NOMO-1 treated with dmso at 0.1 percent for 144 hours (cell line): ENCODE measurements around the gene PURA.
"Not testable (repeated sequence)": the region's sequence is repeated elsewhere in the genome, so short reads cannot be mapped to it uniquely, and the experiment has no call there.

Experiments
- DNase-seq: peaks from one replicate; lab custom pipeline; 2025; ENCODE audit not compliant: unreplicated experiment; lab: John Stamatoyannopoulos, UW

Gene PURA

DNA sequence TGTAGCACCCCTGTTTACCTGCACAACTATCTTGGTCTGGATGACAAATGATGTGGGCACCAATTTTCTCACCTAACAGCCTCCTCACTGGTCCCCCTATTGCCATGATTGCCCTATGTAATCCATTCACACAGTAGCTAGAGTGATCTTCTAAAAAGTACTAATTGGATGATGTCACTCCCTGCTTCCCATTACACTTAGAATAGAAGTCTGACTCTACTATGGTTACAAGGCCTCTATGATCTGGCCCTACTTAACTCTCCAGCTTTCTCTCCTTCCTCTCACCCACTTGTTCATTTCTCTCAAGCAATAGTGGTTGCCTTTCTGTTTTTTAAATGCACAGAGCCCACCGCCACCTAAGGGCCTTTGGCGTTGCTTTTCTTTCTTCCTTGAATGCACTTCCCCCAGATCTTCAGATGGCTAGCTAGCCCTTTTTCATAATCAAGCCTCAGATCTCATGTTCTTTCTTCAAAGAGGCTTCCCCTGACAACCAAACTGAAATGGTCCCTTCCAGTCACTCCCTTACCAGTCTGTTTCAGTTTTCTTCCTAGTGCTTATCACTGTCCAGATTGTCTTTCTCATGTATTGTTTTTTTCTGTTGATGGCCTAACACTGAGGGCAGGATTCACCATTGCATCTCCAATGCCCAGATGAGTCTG is 20.5 kb downstream of the PURA start:
- no peak for DNase-seq

DNA sequence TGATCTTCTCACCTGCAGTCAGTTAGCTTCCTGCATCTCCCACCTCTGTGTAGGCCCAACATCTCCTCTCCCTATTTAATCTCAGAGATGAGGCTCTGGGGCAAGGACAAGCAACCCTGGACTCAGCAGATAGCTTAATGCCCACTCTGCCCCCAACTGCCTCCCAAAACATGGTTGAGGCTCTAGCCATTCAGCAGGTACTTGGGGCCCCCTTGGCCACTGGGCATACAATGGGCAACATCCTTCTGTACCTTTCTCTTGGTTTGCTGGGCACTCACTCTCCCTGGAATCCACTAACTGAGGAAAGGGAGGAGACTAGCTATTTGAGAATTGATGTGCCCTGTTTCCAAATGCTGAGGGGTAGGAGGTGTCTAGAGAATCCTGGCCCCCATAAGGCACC is 21.2 kb downstream of the PURA start:
- DNase-seq: no peak

DNA sequence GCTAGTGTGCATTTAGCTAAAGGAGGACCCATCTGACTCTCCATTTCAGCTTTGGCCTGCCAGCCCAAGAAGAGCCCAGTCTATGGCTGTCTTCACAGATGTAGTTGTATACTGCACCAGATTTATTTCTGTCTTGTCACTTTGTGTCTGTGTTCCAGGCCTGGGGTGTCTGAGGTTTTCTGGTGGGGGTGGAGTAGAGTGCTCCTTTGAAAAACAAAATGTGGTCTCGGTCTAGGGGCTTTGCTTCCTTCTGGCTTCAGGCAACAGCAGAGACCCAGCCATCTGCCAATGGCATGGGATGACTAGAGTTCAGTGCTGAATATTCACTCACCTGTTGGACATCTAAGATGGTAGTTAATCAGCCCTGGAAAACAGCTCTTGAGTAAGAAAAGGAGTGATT is 22.7 kb downstream of the PURA start:
- DNase-seq: no peak

DNA sequence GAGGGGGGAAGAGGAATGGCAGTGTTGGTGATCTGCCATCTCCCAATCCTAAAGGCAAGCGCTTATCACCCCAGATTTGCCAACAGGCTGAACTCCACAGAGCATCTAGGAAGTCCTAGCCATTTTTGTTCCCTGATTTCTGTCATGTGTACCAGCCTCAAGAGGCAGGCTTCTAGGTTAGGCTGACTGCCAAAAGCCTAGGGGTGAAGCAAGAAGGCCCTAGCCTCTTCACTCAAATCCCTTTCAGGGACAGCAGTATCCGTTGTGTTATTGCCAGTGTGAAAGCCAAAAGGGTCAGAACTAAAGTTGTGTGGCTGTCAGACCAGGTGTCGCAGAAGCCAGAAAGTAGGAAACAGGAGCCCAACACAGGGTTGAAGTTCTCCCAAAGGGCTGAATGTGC is 26.5 kb downstream of the PURA start:
- no peak for DNase-seq

DNA sequence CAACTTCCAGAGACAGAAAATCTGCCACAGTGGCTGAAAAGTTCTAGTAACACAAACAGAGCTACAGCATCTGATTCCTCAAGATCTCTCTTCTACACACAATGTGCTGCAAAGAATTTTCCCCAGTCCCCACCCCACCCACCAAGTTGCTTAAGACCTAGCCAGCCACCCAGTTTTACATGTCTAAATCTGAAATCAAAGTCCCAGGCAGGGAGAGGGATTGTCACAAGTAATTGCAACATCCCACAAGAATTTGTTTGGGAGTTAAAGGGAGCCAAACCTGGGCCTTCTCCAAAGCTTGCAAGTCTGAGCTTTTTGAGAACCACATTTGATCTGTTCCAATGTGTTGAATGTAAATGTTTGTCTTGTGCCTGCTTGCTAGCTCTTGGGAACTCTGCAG is 27.3 kb downstream of the PURA start:
- DNase-seq: no peak

DNA sequence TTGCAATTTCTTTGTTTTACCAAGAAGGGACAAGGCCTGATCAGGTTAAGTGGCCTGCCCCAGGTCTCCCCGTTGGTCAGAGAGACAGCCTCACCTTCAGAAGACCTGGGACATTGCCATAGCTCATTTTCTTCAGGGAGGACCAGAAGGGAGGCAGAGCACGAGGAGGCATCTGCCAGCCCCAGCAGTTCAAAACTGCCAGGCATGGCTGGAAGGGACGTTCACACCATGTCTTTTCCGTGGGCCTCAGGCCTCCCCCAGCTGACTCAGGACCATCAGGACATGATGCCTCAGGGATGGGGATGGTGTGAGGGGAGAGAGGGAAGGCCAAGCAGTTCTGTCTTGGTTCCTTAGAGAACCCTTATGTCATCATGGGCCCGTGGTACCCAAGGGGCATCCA is 28.3 kb downstream of the PURA start:
- DNase-seq: no peak

DNA sequence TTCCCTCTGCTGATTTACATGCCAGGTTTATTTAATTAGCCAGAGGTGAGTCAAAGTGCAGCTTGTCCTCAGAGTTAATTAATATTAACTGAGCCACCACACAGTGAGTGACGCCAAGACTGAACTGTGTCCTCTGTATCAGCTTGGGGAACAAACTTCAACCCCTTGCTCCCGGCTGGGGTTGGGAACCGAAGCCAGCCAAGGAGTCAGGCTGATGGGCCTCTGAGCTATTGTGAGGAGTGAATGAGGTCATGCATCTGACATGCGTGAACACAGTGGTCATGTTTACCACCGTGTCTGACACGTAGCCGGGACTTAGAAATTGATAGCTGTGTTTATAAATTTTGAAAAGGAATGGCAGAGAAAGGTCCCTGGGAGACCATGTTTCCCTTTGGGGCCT is 28.9 kb downstream of the PURA start:
- no peak for DNase-seq

DNA sequence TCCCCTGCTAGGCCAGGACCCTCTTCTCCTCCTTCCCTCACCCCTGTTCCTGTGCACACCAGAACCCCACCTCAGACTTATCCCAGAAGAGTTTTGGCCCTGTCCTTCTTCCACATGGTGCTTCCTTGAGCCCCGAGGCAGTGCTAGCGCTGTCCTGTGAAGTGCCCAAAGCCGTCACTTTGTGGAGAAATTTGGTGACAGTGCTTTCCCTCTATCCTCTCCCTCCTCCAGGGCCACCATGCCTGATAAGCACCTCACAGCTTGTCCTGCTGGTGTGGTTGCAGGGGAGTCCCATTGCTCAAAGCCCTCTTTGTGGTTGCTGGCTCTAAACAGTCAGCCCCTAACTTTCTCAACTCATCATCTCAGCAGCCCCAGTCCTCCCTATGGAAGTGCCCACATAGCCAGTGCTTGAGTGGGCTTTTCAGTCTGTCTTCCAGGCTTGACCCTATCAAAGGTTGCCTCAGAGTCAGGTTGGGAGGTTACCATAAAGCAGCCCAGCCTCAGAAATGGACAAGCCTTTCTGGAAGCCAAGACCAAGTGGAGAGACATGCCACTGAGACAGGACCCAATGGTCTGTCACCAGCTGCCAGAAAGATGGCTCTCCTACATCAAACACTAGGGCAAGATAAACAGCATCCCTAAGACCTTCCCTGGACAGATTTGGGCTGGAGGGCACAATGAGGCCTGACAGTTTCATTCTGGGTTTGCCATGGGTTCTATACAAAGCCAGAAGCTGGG is 29.8 kb downstream of the PURA start:
- DNase-seq: no peak

DNA sequence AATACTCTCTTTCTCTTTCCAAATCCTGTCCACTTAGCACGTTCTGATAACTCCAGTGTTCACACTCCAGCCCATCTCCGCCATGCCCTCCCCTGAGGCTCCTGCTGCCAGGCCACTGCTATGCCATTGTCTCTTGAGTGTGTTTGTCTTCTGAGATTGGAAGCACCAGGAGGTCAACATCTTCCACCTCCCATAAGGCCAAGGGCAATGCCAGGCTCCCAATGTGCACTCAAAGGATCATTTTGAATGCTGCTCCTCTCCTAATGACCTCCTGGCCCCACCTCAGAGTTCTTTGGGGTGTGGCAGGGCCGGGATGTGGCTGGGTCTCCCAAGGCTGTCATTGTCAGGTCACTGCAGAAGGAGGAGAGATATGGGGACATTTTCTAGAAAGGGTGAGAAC is 31.3 kb downstream of the PURA start:
- no peak for DNase-seq

DNA sequence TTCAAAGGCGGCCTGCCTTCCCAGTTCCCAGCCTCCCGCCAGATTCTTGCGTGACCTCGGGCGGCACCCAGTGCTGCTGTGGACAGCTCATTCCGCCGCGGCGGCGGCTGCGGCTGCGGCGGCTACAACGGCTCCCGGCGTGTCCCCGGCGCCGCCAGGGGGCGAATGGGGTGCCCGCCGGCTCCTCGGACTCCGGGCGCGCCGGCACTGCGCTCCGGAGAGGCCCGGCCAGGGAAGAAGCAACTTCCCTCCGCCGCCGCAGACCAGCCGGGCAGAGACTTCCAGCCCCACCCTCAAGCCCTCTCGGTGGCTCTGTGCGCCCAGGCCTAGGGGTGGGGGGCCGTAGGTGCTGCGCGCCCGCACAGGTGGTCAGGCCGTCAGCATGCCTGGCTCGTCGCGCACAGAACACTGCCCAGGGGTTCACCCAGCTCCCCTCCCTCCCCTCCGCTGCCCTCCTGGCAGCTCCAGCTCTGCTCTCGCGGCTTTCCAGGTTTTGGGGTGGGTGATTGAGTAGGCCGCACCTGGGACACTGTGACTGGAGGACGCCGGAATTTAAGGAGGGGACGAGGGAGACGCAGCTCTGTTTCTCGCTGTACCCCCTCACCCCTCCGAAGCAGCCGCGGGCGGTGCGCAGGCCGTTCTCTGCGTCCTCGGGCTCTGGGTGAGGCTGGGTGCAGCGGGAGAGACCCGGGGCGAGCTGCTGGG is 32.1 kb downstream of the PURA start:
- DNase-seq: peak; percentile 66

DNA sequence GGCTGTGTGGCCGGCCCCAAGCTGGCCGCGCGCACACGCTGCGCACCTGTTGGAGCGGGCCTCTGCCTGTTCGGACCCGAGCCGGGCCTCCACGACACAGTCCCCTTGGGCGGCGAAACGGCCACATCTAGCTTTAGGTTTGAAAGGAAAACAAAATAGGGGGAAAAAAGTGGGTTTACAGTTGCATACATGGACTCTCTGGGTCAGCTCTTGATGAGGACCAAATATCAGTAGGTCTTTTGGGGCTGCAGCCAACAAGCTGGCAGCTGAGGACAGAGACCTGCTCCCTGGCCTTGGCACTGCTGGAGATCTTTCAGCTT is 32.6 kb downstream of the PURA start:
- no peak for DNase-seq

DNA sequence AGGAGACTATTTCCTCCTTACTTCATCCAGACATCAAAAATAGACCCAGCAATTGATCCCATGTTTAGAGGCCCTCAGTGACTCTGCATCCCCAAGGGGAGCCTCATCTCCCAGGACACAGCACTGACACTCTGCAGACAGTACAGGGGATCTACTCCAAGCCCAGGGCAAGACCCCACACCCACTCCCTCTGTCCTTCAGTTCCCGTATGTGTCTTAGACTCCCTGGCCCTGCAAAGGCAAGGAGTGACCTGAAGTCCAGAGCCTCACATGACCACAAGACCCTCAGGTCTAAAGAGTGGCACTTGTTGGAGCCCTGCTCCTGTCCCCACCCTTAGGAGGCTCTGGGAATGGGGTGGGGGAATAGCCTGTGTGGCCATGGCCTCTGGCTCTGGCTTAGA is 33.6 kb downstream of the PURA start:
- DNase-seq: no peak

DNA sequence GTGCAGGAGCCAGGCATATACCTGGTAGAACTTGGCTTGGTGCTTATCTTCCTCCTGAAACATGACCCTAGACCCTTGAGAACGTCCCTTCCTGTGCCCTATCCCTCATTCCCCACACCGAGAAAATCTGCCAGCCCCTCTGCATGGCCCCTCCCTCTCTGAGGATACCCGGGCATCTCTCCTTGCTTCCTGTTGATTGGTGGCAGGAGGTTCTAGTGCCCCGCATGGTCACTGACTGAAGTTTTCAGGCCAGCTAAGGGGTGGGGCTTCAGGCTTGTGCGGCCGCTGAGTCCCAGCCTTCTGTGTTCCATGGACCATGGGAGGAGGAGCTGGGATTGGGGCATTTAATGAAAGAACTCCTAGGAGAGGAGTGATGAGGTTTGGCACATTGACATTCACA is 34.6 kb downstream of the PURA start:
- no peak for DNase-seq

DNA sequence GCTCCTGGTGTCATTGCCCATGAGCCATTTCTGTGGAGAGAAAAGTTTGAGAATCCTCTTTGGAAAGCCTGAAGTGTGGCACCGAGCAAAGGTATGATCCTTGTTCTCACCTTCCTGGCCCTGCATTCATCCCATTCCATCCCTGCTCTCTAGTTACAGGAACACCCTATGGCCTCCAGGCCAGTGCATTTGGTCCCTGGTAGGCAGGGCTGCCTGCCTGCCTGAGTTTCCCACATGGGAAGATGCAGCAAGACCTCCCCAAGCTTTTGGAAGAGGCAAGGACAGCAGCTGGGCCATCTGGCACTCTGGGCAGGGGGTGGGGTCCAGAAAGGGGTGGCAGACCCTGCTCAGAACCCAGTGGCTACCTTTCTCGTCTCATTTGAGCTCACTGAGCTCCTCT is 36.3 kb downstream of the PURA start:
- no peak for DNase-seq

DNA sequence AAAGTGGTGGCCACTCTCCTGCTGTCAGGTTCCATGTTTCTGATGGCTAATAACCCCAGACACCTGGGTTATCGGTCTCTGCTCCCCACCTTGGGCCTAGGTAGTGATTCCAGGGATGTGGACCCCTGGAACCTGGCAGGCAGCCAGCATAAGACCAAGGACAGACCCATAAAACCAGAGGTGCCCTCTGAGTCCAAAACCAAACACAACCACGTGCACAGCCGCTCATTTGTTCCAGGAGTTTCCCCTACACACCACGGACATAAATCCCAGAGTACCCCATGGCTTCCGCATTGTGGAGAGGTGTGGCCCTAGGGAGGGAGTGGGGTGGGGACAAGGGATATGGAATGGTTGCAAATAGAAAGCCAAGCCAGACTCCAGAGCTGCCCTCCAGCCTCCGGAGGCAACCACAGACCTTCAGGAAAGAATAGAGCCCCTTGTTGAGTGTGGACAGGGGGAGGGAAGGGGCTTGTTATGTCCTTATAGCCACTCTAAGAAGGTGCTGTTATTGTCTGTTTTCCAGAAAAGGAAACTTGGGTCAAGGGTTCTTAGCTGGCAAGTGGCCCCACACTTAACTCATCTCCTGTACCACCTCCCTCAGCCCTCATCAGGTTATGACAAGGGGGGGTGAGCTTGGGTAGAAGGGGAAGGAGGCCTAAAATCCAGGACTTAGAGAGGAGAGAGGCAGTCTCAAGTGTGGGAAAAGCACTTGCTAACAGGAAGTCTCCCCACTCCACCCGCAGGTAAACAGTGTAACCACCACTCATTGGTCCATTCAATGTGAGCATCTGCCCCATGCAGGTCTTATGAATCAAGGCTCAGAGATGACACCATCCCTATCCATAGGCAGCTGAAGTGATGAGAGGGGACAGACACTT is 37.5 kb downstream of the PURA start:
- DNase-seq: no peak

DNA sequence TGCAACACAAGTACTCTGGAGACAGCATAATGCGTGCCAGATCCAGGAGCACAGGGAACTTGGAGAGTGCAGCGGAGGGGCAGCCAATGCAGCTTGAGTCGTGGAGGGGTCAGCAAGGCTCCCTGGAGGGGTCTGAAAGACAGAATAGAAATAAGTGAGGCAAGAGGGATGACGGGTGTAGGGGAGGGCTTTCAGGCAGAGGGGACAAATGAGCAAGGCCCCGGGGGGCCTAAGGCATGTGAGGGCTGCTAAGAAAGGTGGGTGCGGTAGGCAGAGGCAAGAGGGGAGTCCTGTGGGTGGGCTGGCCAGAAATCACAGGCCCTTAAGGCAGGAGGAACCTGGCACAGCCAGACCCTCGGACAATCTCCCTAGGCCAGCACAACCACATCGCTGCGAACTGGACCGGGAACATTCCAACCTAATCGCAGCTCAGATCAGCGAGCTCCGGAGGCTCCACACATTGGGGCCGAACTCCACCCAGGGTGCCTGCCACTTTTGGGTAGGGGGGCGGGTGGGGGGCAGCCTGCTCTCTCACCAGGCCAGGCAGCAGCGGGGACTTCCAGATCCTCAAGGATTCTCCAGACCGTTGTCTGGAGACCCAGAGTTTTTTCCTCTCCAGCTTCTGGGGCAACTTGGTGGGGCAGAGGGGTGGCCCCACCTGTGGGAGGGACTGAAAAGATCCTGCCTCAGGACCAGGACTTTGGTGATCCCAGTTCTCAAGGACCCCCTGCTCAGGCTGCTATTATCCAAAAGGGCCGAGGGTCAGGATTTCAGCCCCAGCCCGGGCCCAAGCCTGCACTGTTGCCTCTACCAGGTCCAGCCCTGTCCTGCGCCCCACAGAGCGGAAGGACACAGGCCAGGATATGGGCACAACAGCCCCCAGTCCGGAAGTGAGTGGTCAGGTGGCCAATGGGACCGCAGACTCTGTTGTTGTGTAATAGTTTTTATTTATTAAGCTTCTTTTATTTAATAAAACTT is 38.4 kb downstream of the PURA start:
- DNase-seq: no peak

DNA sequence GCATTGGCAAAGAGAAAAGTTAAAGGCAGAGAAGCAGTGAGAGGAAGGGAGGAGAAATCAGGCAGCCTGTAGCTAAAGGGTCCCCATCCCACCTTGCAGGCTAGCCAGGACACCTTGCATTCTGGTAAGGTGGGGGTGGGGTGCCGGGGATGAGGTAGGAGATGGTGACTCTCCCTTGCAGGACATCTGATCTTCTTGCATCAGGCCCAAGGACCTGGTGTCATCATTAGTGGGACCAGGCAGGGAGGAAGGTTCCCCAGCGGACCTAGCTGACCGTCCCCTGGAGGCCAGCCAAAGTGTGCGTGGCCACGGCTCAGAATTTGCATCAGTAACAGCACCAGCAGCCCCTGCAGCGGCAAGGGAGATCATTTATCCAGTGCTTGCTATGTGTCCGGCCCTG is 39.3 kb downstream of the PURA start:
- DNase-seq: no peak

DNA sequence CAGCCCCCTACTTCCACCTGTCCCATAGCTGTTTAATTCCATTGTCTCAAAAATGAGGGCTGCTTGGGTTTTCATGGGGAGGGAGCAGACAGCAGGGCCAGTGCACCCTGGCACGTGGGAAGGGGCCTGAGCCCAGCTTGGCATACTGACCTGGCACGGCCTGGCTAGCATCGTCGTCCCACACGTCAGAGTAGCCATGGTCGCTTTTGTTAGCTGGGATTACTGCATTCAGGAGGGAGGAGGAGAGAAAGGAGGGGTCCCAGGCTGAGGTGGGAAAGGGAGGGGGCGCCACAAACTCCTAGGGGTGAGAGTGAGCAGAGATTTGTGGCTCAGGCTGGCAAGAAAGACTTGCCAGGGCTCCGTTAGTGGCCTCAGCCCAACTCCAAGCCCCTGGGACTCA is 40.0 kb downstream of the PURA start:
- no peak for DNase-seq

DNA sequence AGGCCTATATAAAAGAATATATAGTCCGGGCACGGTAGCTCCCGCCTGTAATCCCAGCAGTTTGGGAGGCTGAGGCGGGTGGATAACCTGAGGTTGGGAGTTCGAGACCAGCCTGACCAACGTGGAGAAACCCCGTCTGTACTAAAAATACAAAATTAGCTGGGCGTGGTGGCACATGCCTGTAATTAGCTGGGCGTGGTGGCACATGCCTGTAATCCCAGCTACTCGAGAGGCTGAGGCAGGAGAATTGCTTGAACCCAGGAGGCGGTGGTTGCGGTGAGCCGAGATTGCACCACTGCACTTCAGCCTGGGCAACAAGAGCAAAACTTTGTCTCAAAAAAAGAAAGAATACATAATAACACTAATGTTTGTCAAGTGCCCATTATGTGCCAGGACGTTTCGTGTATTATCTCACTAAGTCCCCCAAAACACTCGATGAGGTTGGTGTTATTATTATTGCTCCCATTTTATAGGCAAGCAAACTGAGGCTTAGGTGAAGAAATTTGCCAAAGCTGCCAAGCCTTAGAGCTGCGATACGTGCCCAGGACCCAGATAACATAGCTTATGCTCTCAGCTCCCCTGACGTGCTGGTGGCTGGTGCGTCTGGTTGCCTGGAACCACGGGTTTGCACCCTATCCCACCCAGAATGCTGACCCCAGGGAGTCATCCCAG is 40.9 kb downstream of the PURA start:
- DNase-seq: not testable (repeated sequence)
